ENCODE data around the gene GADD45A. TPM values are rescaled to one million over a fixed set of nuclear protein-coding genes. Genes with fewer than 3 reads are reported as not detected.

The GADD45A gene
- polyA plus RNA-seq, 1 donor (not counting 4 experiments of a cell fraction or from before 2014, with no cell fraction given), result 151 TPM

DNA sequence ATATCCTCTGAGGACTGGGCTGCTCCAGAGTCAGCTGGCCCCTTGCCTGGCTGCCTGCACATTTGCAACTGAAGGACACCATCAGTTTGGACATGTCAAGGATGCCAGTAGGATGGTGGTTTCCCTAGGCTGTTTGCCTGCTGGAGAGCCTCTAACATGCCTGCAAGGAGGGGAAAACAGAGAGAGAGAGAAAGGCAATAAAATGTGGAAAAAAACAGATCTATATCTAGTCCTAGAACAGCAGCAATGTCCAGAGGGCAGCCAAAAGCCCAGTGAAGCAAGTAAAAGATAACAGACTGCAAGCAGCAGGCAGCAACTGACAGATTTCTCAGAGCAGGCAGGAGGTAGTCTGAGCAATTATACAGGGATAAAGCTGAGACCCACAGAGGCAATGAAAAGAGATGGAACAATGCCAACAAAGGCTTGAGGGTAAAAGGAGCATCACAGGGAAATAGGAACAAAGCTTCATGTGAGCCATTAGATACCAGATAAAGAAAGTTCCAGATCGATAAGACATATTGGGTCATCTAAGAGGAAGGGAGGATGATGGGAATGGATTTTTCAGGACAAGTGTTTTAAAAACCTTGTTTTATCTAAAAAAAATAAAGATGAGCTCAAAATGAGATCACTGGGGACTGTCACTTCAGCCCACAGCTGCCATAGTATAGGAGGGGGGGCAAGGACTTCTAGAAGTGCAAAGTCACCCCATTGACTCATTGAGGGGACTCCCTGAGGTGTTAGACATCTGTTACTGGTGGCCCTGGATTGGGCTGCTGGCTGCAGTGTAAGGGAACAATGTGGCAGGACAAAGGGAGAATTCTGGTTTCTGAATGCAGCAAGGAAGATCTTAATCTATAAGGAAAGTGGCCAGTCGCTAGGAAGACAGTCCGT lies 38.6 kb upstream of the GADD45A start:
- no peak overlapping the region for H3K27ac ChIP-seq (ENCODE audit: control insufficient read depth, insufficient read depth, low read length)
- FAIRE-seq (no peak), DNase-seq (ENCODE audit: low read depth, low spot score) (no peak)
- no peaks in the 10 kb centered on the region for H3K9me3 ChIP-seq (ENCODE audit: control insufficient read depth, low read depth, low read length)
- H3K27me3 ChIP-seq (ENCODE audit: control insufficient read depth, extremely low read depth, insufficient read depth, low read length), result no peaks in the 10 kb centered on the region
- no peaks in the 10 kb centered on the region for H3K9me1 ChIP-seq (ENCODE audit: control insufficient read depth, extremely low read depth, insufficient read depth, low read length)
- no peaks in the 10 kb centered on the region for H3K79me2 ChIP-seq (ENCODE audit: control insufficient read depth, insufficient read depth, low read length)
- H3K4me3 ChIP-seq (ENCODE audit: control insufficient read depth in 2 of 3, extremely low read depth in 1 of 3, insufficient read depth in 2 of 3, low read depth in 1 of 3, low read length in 3 of 3), result no peak overlapping the region
- dilution Hi-C loops (cut with MboI; ENCODE audit: extremely low pct_ligation_motif_present, low sequenced_read_pairs), result no loop called here
- H3K4me1 ChIP-seq (ENCODE audit: control insufficient read depth, extremely low read depth, insufficient read depth, low read length), result peaks cover 15% of the 10 kb centered on the region
- H2AFZ ChIP-seq (ENCODE audit: control insufficient read depth, low read length), result no peak overlapping the region
- no peak overlapping the region for H3K4me2 ChIP-seq (ENCODE audit: control insufficient read depth, extremely low read depth, insufficient read depth, low read depth, low read length)
- H3K36me3 ChIP-seq (ENCODE audit: control insufficient read depth in 2 of 2, extremely low read depth in 1 of 2, insufficient read depth in 2 of 2, low read length in 2 of 2), result no peaks in the 10 kb centered on the region
- TF ChIP-seq, protein P1, sequence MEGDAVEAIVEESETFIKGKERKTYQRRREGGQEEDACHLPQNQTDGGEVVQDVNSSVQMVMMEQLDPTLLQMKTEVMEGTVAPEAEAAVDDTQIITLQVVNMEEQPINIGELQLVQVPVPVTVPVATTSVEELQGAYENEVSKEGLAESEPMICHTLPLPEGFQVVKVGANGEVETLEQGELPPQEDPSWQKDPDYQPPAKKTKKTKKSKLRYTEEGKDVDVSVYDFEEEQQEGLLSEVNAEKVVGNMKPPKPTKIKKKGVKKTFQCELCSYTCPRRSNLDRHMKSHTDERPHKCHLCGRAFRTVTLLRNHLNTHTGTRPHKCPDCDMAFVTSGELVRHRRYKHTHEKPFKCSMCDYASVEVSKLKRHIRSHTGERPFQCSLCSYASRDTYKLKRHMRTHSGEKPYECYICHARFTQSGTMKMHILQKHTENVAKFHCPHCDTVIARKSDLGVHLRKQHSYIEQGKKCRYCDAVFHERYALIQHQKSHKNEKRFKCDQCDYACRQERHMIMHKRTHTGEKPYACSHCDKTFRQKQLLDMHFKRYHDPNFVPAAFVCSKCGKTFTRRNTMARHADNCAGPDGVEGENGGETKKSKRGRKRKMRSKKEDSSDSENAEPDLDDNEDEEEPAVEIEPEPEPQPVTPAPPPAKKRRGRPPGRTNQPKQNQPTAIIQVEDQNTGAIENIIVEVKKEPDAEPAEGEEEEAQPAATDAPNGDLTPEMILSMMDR (optimal IDR thresholded peaks at IDR 0.05 in 1 of 3, IDR thresholded peaks at IDR 0.05 in 1 of 3, conservative IDR thresholded peaks at IDR 0.05 in 1 of 3; ENCODE audit: extremely low read depth in 1 of 3, insufficient read depth in 2 of 3, low read length in 3 of 3), result no peak
- TF ChIP-seq EZH2 (IDR thresholded peaks at IDR 0.05; ENCODE audit: low read length), result no peak
- H3K9ac ChIP-seq (ENCODE audit: control insufficient read depth, extremely low read depth, insufficient read depth, low read length), result no peak overlapping the region
- H4K20me1 ChIP-seq (ENCODE audit: control insufficient read depth, extremely low read depth, insufficient read depth, low read length), result no peaks in the 10 kb centered on the region

DNA sequence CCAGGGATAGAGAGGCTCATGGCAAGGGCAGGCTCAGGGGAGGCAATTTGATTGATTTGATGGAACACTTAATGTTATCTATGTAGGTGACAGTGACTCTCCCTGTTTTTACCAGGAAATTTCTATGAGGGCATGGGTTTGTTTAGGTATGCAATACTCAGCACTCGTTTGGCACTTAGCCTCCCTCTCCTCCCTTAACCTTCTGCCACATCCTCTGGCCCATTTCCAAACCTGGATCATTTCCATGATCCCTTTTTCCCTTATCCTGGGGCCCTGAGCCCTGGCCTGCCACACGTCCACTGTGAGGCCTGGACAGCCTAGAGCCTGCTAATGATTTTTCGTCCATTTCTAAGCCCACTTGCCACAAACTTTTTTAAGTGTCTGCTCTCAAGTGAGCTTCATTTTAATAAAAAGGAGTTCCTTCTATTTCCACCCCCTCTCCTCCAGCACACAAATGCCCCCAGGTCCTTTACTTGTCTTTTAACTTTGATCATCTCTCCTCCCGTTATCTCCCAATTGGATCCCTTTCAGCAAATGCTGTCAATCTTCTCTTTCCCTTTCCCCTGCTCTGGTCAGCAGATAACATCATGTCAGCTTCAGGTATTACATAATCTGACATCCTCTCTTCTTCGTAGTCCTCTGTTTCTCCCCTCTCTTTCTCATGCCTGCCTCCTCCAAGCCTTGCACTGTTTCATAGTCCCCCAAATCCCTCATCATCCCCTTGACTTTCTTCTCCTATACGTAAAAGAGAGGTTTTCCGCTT lies 37.8 kb upstream of the GADD45A start:
- no peaks in the 10 kb centered on the region for H3K79me2 ChIP-seq (ENCODE audit: control insufficient read depth, insufficient read depth, low read length)
- no peak overlapping the region for H3K4me2 ChIP-seq (ENCODE audit: control insufficient read depth, extremely low read depth, insufficient read depth, low read depth, low read length)
- FAIRE-seq, result peak; percentile 64
- H3K27ac ChIP-seq (ENCODE audit: control insufficient read depth, insufficient read depth, low read length), result no peak overlapping the region
- no peak for DNase-seq (ENCODE audit: low read depth, low spot score)
- H3K27me3 ChIP-seq (ENCODE audit: control insufficient read depth, extremely low read depth, insufficient read depth, low read length), result no peaks in the 10 kb centered on the region
- dilution Hi-C loops (cut with MboI; ENCODE audit: extremely low pct_ligation_motif_present, low sequenced_read_pairs), result no loop called here
- H3K4me3 ChIP-seq (ENCODE audit: control insufficient read depth in 2 of 3, extremely low read depth in 1 of 3, insufficient read depth in 2 of 3, low read depth in 1 of 3, low read length in 3 of 3), result no peak overlapping the region
- no peak overlapping the region for H2AFZ ChIP-seq (ENCODE audit: control insufficient read depth, low read length)
- TF ChIP-seq, protein P1 (optimal IDR thresholded peaks at IDR 0.05 in 1 of 3, IDR thresholded peaks at IDR 0.05 in 1 of 3, conservative IDR thresholded peaks at IDR 0.05 in 1 of 3; ENCODE audit: extremely low read depth in 1 of 3, insufficient read depth in 2 of 3, low read length in 3 of 3), result no peak
- no peak for TF ChIP-seq EZH2 (IDR thresholded peaks at IDR 0.05; ENCODE audit: low read length)
- H4K20me1 ChIP-seq (ENCODE audit: control insufficient read depth, extremely low read depth, insufficient read depth, low read length), result no peaks in the 10 kb centered on the region
- H3K9me3 ChIP-seq (ENCODE audit: control insufficient read depth, low read depth, low read length), result no peaks in the 10 kb centered on the region
- H3K4me1 ChIP-seq (ENCODE audit: control insufficient read depth, extremely low read depth, insufficient read depth, low read length), result peaks cover 15% of the 10 kb centered on the region
- H3K36me3 ChIP-seq (ENCODE audit: control insufficient read depth in 2 of 2, extremely low read depth in 1 of 2, insufficient read depth in 2 of 2, low read length in 2 of 2), result no peaks in the 10 kb centered on the region
- no peak overlapping the region for H3K9ac ChIP-seq (ENCODE audit: control insufficient read depth, extremely low read depth, insufficient read depth, low read length)
- H3K9me1 ChIP-seq (ENCODE audit: control insufficient read depth, extremely low read depth, insufficient read depth, low read length), result no peaks in the 10 kb centered on the region

Data from keratinocyte (primary cell).